NT2/D1 (cell line): ENCODE data around the gene MDM1.

Experiments used
- DNase-seq: peaks from one replicate; pipeline ENCODE4 v3.0.0-alpha.2; 2011; ENCODE audit warnings: low read depth, low spot score
- H3K27me3 ChIP-seq: 2 replicates; pipeline ENCODE4 v1.6.0; 2011; ENCODE audit warnings: mild to moderate bottlenecking; ENCODE audit not compliant: insufficient read length, insufficient read depth
- H3K36me3 ChIP-seq: 2 replicates; pipeline ENCODE4 v1.6.1; 2011; ENCODE audit warnings: mild to moderate bottlenecking, low read length, mixed read lengths; ENCODE audit not compliant: insufficient read depth, insufficient read length
- H3K4me1 ChIP-seq: 2 replicates; pipeline ENCODE4 v1.5.1; 2011; ENCODE audit not compliant: insufficient read depth, insufficient read length
- H3K4me3 ChIP-seq: 2 replicates; pipeline ENCODE4 v1.5.1; 2011; ENCODE audit warnings: low read depth; ENCODE audit not compliant: insufficient read length
- H3K9ac ChIP-seq: 2 replicates; pipeline ENCODE4 v1.6.0; 2011; ENCODE audit warnings: low read depth; ENCODE audit not compliant: insufficient read length
- H3K9me3 ChIP-seq: 2 replicates; pipeline ENCODE4 v1.5.1; 2011; ENCODE audit warnings: mild to moderate bottlenecking, low read length; ENCODE audit not compliant: insufficient read depth
- SUZ12 ChIP-seq: IDR thresholded peaks from 2 replicates; pipeline ENCODE4 v1.6.1; 2011; ENCODE audit not compliant: insufficient read length, insufficient read depth; ENCODE audit errors: extremely low read depth
- YY1 ChIP-seq: IDR thresholded peaks from 2 replicates; pipeline ENCODE4 v1.6.1; 2011; ENCODE audit not compliant: insufficient read length, insufficient read depth
- ZNF274 ChIP-seq: IDR thresholded peaks from 2 replicates; pipeline ENCODE4 v1.6.1; 2011; ENCODE audit warnings: mild to moderate bottlenecking, low read depth, low read length

The MDM1 gene

DNA sequence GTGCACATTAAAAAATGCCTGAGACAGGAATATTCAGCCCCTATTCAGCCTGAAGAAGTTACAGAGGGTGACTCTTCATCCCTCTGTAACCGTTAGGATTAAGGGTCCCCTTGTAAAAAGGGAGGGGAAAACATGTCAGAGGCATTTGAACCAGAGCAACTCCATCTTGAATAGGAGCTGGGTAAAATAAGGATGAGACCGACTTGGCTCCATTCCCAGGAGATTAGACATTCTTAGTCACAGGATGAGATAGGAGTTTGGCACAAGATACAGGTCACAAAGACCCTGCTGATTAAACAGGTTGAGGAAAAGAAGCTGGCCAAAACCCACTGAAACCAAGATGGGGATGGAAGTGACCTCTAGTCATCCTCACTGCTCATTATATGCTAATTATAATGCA, 19.9 kb upstream of the MDM1 start:
- Histone ChIP-seq H3K9me3 (no peaks in the 10 kb centered on the region), H3K9ac (no peak overlapping the region), H3K4me3 (no peak overlapping the region), H3K4me1 (no peaks in the 10 kb centered on the region), H3K36me3 (no peaks in the 10 kb centered on the region), H3K27me3 (peaks cover 2% of the 10 kb centered on the region)
- TF ChIP-seq SUZ12 (no peak), ZNF274 (no peak), YY1 (no peak)
- DNase-seq = no peak

DNA sequence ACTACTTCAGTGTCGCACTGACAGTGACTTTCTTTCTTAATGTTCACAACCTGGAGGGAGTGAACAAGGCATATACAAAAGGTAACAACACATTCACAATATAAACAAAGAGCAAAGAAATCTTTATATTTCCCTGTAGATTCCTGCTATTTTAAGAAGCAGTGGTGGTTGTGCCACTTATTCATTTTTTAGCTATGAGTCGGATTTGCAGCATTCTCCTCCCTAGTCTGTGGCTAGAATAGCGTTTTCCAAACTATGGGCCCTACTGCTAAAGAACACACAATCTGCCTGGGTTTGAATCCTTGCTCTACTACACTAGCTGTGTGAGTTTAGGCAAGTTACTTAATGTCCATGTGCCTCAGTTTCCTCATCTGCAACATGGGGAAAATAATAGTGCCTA, 18.6 kb upstream of the MDM1 start:
- H3K4me1 ChIP-seq = no peaks in the 10 kb centered on the region
- TF ChIP-seq SUZ12 (no peak), ZNF274 (no peak), YY1 (no peak)
- no peaks in the 10 kb centered on the region for H3K9me3 ChIP-seq
- H3K4me3 ChIP-seq = no peak overlapping the region
- H3K27me3 ChIP-seq = peaks cover 2% of the 10 kb centered on the region
- H3K36me3 ChIP-seq = no peaks in the 10 kb centered on the region
- DNase-seq = no peak
- H3K9ac ChIP-seq = no peak overlapping the region

DNA sequence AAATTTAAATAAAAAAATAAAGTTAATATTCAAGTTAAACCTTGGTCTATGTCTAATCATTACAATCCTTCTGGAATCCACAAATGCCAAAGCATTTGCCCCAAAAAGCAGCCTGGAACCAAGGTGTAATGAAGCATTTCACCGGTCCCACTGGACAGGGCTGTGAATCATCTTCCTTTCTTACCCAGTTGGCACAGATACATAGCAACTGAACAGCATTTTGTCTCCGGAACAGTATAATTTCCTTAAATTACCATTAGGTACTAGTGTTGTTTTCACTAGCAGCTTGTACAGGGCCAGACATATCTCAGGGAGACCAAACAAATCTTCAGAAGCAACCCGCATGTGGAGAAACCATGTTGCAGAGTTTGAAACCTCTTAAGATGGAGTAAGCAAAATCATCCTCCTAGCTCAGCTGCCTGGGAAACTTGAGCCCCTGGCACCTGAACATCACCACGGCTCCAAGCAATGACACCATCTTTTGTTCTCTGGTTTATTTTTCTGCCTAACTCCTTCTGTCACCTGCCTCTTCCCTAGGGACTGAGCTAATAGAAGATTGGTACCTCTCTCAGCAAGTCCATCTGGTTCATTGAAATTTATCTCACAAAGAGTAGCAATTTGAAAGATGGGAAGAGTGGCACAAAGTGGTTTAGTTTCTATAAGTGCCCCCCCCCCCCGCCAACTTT, 17.9 kb upstream of the MDM1 start:
- Histone ChIP-seq H3K9ac (no peak overlapping the region), H3K4me1 (no peaks in the 10 kb centered on the region), H3K36me3 (no peaks in the 10 kb centered on the region), H3K9me3 (no peaks in the 10 kb centered on the region), H3K4me3 (no peak overlapping the region), H3K27me3 (peaks cover 2% of the 10 kb centered on the region)
- TF ChIP-seq ZNF274 = no peak
- no peak for TF ChIP-seq YY1
- no peak for TF ChIP-seq SUZ12
- no peak for DNase-seq

DNA sequence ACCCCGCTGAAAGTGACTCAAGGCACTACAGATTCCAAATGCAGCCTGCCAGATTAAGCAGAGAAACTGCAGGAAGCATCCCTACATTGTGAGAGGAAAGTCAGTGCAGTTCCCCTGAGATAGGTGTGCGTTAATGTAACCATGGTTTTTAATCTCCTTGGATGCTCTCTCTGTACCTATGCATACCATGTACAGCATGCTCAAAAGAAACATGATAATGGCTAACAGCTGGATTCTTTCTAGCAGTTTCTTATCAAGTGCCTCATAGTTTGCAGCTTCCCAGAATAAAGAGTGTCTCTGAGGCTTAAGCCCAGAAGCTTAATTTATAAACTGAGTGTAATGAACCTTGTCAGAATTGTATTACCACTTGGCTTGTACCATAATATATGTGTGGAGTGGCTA, 17.1 kb upstream of the MDM1 start:
- TF ChIP-seq SUZ12 = no peak
- no peak for TF ChIP-seq YY1
- no peak for TF ChIP-seq ZNF274
- no peak for DNase-seq
- Histone ChIP-seq H3K9me3 (no peaks in the 10 kb centered on the region), H3K27me3 (peaks cover 2% of the 10 kb centered on the region), H3K36me3 (no peaks in the 10 kb centered on the region), H3K9ac (no peak overlapping the region), H3K4me1 (no peaks in the 10 kb centered on the region), H3K4me3 (no peak overlapping the region)

DNA sequence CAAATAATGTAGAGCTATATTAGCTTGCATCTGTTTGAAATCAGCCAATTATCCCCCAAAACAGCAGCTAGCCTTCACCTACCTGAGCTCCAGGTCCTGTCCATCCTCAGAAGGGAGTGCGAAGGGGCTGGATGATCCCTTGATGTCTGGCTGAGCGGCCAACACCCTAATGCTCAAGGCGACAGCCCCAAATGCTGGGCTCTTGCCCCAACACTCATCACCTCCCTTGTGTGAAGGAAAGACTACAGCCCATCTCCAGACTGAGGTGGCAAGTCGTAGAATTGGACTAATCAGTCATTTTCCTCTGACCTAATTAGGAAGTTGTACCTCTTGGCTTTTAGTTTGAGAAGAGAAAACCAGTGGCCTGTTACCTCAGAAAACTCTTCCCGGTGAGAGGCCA, 16.3 kb upstream of the MDM1 start:
- TF ChIP-seq ZNF274 = no peak
- TF ChIP-seq SUZ12 = no peak
- TF ChIP-seq YY1 = no peak
- H3K9ac ChIP-seq = no peak overlapping the region
- H3K4me1 ChIP-seq = no peaks in the 10 kb centered on the region
- H3K27me3 ChIP-seq = peaks cover 2% of the 10 kb centered on the region
- DNase-seq = no peak
- H3K36me3 ChIP-seq = no peaks in the 10 kb centered on the region
- no peaks in the 10 kb centered on the region for H3K9me3 ChIP-seq
- no peak overlapping the region for H3K4me3 ChIP-seq

DNA sequence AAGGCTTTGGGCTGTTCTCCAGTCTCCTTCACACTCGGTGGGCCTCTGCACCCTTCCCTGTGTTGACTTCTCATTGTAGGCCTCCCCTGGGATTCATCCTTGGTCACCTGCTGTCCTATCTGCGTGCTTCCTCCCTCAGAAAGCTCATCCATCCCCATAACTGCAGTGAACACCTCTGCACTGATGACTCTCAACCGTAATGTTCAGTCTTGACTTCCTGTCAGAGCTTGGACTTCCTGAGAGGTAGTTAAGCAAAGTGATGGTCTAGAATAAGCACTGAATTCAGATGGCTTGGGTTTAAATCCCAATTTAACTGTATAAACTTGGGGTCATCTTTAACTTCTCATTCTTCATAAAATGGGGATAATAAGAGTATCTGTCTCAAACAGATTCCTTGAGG, 13.6 kb upstream of the MDM1 start:
- Histone ChIP-seq H3K27me3 (peaks cover 2% of the 10 kb centered on the region), H3K4me1 (no peaks in the 10 kb centered on the region), H3K36me3 (no peaks in the 10 kb centered on the region), H3K4me3 (no peak overlapping the region), H3K9me3 (no peaks in the 10 kb centered on the region), H3K9ac (no peak overlapping the region)
- DNase-seq = no peak
- no peak for TF ChIP-seq YY1
- no peak for TF ChIP-seq ZNF274
- TF ChIP-seq SUZ12 = no peak

DNA sequence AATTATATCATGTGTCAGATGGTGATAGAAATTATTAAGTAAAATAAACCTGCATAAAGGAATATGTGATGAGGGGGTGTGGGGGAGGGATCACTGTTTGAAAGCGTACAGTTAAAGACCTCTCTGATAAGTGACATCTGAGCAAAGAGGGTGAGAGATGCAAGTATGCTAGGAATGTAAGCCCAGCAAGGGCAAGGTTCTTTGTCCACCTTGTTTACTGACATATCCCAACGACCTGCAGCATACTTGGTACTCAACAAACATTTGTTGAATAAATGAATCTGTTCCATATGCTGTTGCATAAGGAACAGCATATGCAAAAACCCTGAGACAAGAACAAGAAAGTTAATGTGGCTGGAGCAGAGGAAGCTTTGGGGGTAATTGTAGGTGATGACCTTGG, 12.0 kb upstream of the MDM1 start:
- Histone ChIP-seq H3K4me1 (no peaks in the 10 kb centered on the region), H3K36me3 (no peaks in the 10 kb centered on the region), H3K9ac (no peak overlapping the region), H3K4me3 (no peak overlapping the region), H3K9me3 (no peaks in the 10 kb centered on the region), H3K27me3 (peaks cover 2% of the 10 kb centered on the region)
- TF ChIP-seq YY1 = no peak
- no peak for TF ChIP-seq SUZ12
- TF ChIP-seq ZNF274 = no peak
- no peak for DNase-seq

DNA sequence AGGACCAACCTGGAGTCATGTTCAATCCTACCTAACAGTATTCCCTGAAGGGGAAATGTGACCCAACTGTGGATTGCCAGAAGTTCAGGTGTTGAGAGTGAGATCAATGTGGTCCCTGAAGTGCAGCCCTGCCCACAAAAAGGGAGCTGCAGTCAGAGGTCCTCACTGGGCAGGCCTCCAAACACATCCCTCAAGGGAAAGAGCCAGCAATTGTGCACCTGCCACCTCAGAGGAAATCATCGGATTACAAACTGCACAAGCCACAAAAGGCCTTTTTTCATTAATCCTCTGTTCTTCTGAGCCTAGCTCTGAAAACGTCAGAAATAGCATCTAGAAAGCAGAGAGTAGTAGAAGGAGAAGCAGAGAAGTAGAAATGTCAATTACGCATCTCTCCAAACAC, 10.8 kb upstream of the MDM1 start:
- no peak overlapping the region for H3K4me3 ChIP-seq
- no peak for DNase-seq
- H3K27me3 ChIP-seq = no peaks in the 10 kb centered on the region
- H3K9ac ChIP-seq = no peak overlapping the region
- H3K4me1 ChIP-seq = no peaks in the 10 kb centered on the region
- H3K9me3 ChIP-seq = no peaks in the 10 kb centered on the region
- no peaks in the 10 kb centered on the region for H3K36me3 ChIP-seq
- TF ChIP-seq SUZ12 = no peak
- TF ChIP-seq ZNF274 = no peak
- TF ChIP-seq YY1 = no peak
